SKM-1 (cell line): ENCODE data around the gene CACNA1D.
"Not testable (repeated sequence)": the region's sequence is repeated elsewhere in the genome, so short reads cannot be mapped to it uniquely, and the experiment has no call there.

ENCODE experiments used
- DNase-seq: peaks from one replicate; lab custom pipeline; 2025; ENCODE audit not compliant: unreplicated experiment; lab: John Stamatoyannopoulos, UW

Gene CACNA1D

GRCh38 chr3:53612508-53612907, 118.1 kb downstream of the CACNA1D start:
- no peak for DNase-seq

GRCh38 chr3:53613125-53613524, 118.7 kb downstream of the CACNA1D start:
- peak; percentile 1 for DNase-seq

GRCh38 chr3:53614307-53614706, 119.9 kb downstream of the CACNA1D start:
- no peak for DNase-seq

- no peak for DNase-seq
Observed at GRCh38 chr3:53616321-53616720, 121.9 kb downstream of the CACNA1D start.

GRCh38 chr3:53616971-53617892, 122.8 kb downstream of the CACNA1D start:
- no peak for DNase-seq

GRCh38 chr3:53617893-53618523, 123.6 kb downstream of the CACNA1D start:
- DNase-seq: no peak

GRCh38 chr3:53618524-53618906, 124.1 kb downstream of the CACNA1D start:
- DNase-seq: no peak

GRCh38 chr3:53618936-53619335, 124.5 kb downstream of the CACNA1D start:
- no peak for DNase-seq

GRCh38 chr3:53624061-53624857, 129.8 kb downstream of the CACNA1D start:
- no peak for DNase-seq

- DNase-seq: no peak
Observed at GRCh38 chr3:53626876-53627275, 132.5 kb downstream of the CACNA1D start.

- no peak for DNase-seq
Observed at GRCh38 chr3:53628536-53629401, 134.4 kb downstream of the CACNA1D start.

GRCh38 chr3:53629402-53629723, 135.0 kb downstream of the CACNA1D start:
- no peak for DNase-seq

GRCh38 chr3:53630547-53630946, 136.1 kb downstream of the CACNA1D start:
- no peak for DNase-seq

- DNase-seq: no peak
Observed at GRCh38 chr3:53633197-53633787, 138.9 kb downstream of the CACNA1D start.

- DNase-seq: no peak
Observed at GRCh38 chr3:53635041-53635440, 140.6 kb downstream of the CACNA1D start.

- DNase-seq: not testable (repeated sequence)
Observed at GRCh38 chr3:53638806-53639205, 144.4 kb downstream of the CACNA1D start.

GRCh38 chr3:53641397-53641796, 147.0 kb downstream of the CACNA1D start:
- no peak for DNase-seq

- no peak for DNase-seq
Observed at GRCh38 chr3:53642211-53642610, 147.8 kb downstream of the CACNA1D start.

- no peak for DNase-seq
Observed at GRCh38 chr3:53643757-53644156, 149.3 kb downstream of the CACNA1D start.

GRCh38 chr3:53645754-53646153, 151.3 kb downstream of the CACNA1D start:
- DNase-seq: no peak
